ENCODE results near the gene REXO1. TPM values are rescaled to one million over a fixed set of nuclear protein-coding genes. Genes with fewer than 3 reads are reported as not detected.

Gene REXO1
- total RNA-seq, 1 experiment from 2014 or later = 25.8 TPM

DNA sequence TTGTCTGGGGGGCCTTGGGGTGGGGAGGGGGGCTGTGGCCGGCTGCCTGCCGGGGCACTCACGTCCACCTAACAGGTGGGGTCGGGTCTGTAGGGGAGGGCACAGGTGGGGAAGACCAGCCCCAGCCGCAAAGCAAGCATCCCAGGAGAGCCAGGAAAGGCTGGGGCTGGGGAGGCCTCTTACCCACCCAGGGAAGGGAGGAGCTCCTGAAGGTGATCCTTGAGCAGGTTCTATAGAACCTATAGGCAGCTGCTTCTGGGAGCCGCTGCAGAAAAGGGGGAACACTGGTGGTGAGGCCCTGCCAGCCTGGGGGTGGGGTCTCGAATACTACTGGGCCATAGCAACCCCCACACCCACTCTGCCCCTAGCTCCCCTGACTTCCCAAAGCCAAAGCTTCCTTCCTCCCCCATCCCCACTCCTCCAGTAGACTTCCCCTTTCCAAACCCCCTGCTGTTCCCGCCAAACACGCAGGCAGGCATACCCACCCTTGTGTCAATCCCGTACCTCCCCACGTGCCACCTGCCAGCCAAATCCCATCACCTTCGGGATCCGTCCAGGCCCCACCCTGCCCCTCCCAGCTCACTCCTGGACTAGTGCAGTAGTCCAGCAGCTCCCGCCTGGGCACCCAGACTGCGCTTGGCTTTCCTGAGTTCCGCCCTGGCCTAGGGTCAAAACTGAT lies 9.5 kb upstream of the REXO1 start:
- no TSS peak for BruUV-seq (replicated peaks)
- DNase-seq = no peak
- no peaks in the 10 kb centered on the region for H3K36me3 ChIP-seq (ENCODE audit: low read depth)
- H3F3A ChIP-seq (ENCODE audit: insufficient read depth, low read depth) = peaks cover 8% of the 10 kb centered on the region; the same call in 1 of the 2 replicates
- peaks cover 84% of the 10 kb centered on the region for H3K79me2 ChIP-seq (ENCODE audit: low read depth)
- H3K9me3 ChIP-seq (ENCODE audit: insufficient read depth, low read depth) = no peaks in the 10 kb centered on the region
- H3K4me1 ChIP-seq (replicated peaks; ENCODE audit: insufficient read depth) = peaks cover 20% of the 10 kb centered on the region
- ChIA-PET CTCF (no interaction called here), POLR2A (ENCODE audit: unreplicated experiment) (interaction anchor here (0.6 kb wide), 1 partner anchor 696 kb away, joined by 15 read pairs; no protein-coding TSS in a partner anchor)
- peaks cover 53% of the 10 kb centered on the region for H4K20me1 ChIP-seq (ENCODE audit: insufficient read depth)
- H3K4me2 ChIP-seq = no peak overlapping the region
- H3K27me3 ChIP-seq (ENCODE audit: insufficient read depth, low read depth) = no peaks in the 10 kb centered on the region
- H3K27ac ChIP-seq = no peak overlapping the region
- H3K4me3 ChIP-seq = no peak overlapping the region
- no peak overlapping the region for H2AFZ ChIP-seq
- intact Hi-C loops (cut with micrococcal nuclease; ENCODE audit: unreplicated experiment) = no loop called here
- TF ChIP-seq EZH2 (IDR thresholded peaks at IDR 0.05; ENCODE audit: low read depth) = no peak
- TF ChIP-seq, protein P1, sequence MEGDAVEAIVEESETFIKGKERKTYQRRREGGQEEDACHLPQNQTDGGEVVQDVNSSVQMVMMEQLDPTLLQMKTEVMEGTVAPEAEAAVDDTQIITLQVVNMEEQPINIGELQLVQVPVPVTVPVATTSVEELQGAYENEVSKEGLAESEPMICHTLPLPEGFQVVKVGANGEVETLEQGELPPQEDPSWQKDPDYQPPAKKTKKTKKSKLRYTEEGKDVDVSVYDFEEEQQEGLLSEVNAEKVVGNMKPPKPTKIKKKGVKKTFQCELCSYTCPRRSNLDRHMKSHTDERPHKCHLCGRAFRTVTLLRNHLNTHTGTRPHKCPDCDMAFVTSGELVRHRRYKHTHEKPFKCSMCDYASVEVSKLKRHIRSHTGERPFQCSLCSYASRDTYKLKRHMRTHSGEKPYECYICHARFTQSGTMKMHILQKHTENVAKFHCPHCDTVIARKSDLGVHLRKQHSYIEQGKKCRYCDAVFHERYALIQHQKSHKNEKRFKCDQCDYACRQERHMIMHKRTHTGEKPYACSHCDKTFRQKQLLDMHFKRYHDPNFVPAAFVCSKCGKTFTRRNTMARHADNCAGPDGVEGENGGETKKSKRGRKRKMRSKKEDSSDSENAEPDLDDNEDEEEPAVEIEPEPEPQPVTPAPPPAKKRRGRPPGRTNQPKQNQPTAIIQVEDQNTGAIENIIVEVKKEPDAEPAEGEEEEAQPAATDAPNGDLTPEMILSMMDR (conservative IDR thresholded peaks at IDR 0.05) = no peak
- H3K9me2 ChIP-seq (ENCODE audit: insufficient read depth) = no peaks in the 10 kb centered on the region

DNA sequence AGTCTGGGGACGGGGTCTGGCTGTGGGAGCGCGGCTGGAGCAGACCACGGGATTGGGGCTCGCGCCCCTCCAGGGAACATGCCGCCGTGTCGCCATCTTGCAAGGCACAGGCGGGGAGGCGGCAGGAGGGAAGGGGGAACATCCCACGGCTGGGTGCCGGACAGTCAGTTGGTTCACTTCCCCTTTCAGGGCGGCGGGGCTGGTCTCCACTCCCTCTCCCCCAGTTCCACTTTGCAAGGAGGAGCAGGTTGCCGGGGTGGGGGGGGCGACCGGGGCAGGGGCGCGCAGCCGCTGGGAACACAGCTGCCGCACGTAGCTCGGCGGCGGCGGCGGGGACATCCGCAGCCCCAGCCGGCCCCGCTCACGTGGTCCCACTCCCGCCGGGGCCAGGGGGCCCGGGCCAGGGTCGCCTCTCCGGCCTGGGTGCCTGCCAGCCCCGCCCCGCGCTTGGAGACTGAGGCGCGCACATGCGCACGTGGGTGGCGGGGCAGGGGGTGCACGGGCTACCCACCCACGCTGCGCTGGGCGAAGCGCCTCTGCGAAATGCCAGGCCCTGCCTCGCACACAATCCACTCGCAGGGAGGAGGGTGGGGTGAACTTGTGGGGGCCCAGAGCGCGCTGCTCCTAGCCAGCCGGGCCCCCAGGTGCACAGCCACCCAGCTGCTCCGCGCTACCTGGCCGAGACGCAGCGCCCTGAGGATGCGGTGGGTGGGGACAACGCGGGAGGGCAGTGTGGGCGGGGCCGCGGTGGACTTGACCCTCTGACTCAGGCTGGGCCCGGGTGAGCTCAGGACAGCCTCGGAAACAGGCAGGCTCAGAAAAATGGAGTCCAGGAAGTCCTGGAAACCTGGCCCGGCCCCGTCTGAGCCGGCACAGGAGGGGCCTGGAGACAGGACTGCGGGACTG lies 8.7 kb upstream of the REXO1 start:
- H3K27ac ChIP-seq = no peak overlapping the region
- no peaks in the 10 kb centered on the region for H3K9me2 ChIP-seq (ENCODE audit: insufficient read depth)
- no peak overlapping the region for H2AFZ ChIP-seq
- intact Hi-C loops (cut with micrococcal nuclease; ENCODE audit: unreplicated experiment) = no loop called here
- DNase-seq = peak in 1 of 2 experiments; percentile 72
- CTCF ChIA-PET = interaction anchor here (0.5 kb wide), 1 partner anchor 62 kb away, joined by 3 read pairs; no protein-coding TSS in a partner anchor
- peaks cover 80% of the 10 kb centered on the region for H3K79me2 ChIP-seq (ENCODE audit: low read depth)
- H3K36me3 ChIP-seq (ENCODE audit: low read depth) = no peaks in the 10 kb centered on the region
- H3K4me2 ChIP-seq = no peak overlapping the region
- H4K20me1 ChIP-seq (ENCODE audit: insufficient read depth) = peaks cover 52% of the 10 kb centered on the region
- no peaks in the 10 kb centered on the region for H3K9me3 ChIP-seq (ENCODE audit: insufficient read depth, low read depth)
- H3K4me3 ChIP-seq = no peak overlapping the region
- H3F3A ChIP-seq (ENCODE audit: insufficient read depth, low read depth) = peaks cover 8% of the 10 kb centered on the region; the same call in 1 of the 2 replicates
- BruUV-seq (replicated peaks) = no TSS peak
- H3K27me3 ChIP-seq (ENCODE audit: insufficient read depth, low read depth) = no peaks in the 10 kb centered on the region
- POLR2A ChIA-PET (ENCODE audit: unreplicated experiment) = interaction anchor here (0.5 to 0.6 kb wide), 2 partner anchors 588 to 695 kb away, joined by 4 to 15 read pairs; partner anchors contain the start of gene CIRBP
- H3K4me1 ChIP-seq (replicated peaks; ENCODE audit: insufficient read depth) = peaks cover 20% of the 10 kb centered on the region
- TF ChIP-seq, protein P1 (conservative IDR thresholded peaks at IDR 0.05) = no peak
- TF ChIP-seq EZH2 (IDR thresholded peaks at IDR 0.05; ENCODE audit: low read depth) = no peak

DNA sequence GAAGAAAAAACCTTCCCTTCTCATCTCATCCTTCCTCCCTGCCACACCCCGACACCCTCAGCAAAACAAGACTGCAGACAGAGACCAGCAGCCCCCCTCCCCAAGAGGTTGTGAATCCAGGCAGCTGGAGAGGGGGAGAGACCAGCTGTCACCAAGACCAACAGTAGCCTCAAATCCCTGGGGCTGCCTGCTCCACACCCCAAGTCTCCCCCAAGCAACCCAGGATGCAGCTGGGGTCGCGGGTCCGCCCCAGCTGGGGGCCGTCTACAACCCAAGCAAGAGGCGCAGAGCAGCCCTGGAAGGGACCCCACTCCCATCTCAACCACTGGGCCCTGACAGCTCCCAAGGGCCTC lies 8.0 kb upstream of the REXO1 start:
- ChIA-PET CTCF (no interaction called here), POLR2A (ENCODE audit: unreplicated experiment) (no interaction called here)
- BruUV-seq (replicated peaks) = no TSS peak
- peaks cover 20% of the 10 kb centered on the region for H3K4me1 ChIP-seq (replicated peaks; ENCODE audit: insufficient read depth)
- intact Hi-C loops (cut with micrococcal nuclease; ENCODE audit: unreplicated experiment) = no loop called here
- TF ChIP-seq EZH2 (IDR thresholded peaks at IDR 0.05; ENCODE audit: low read depth) = no peak
- TF ChIP-seq, protein P1 (conservative IDR thresholded peaks at IDR 0.05) = no peak
- no peak overlapping the region for H2AFZ ChIP-seq
- H3K27me3 ChIP-seq (ENCODE audit: insufficient read depth, low read depth) = no peaks in the 10 kb centered on the region
- H3K4me2 ChIP-seq = no peak overlapping the region
- DNase-seq = no peak
- no peak overlapping the region for H3K27ac ChIP-seq
- H3F3A ChIP-seq (ENCODE audit: insufficient read depth, low read depth) = peaks cover 8% of the 10 kb centered on the region; the same call in 1 of the 2 replicates
- no peaks in the 10 kb centered on the region for H3K9me2 ChIP-seq (ENCODE audit: insufficient read depth)
- peaks cover 73% of the 10 kb centered on the region for H3K79me2 ChIP-seq (ENCODE audit: low read depth)
- H3K4me3 ChIP-seq = no peak overlapping the region
- no peaks in the 10 kb centered on the region for H3K36me3 ChIP-seq (ENCODE audit: low read depth)
- peaks cover 46% of the 10 kb centered on the region for H4K20me1 ChIP-seq (ENCODE audit: insufficient read depth)
- no peaks in the 10 kb centered on the region for H3K9me3 ChIP-seq (ENCODE audit: insufficient read depth, low read depth)

Data from PC-9 (cell line).